Endothelial cell of umbilical vein (primary cell): ENCODE results near the gene MAN1A2. TPM values are rescaled to one million over a fixed set of nuclear protein-coding genes. Genes with fewer than 3 reads are reported as not detected.

Experiments used
- BruUV-seq: library from RNA; stranded (reverse); fragments of 400-500 nt; replicated peaks from 2 replicates; lab custom pipeline; 2021; lab: Mats Ljungman, UMichigan
- CTCF ChIA-PET: fragments of 300-600, 350-600 bp; sonication (Branson Sonifier 250); formaldehyde crosslinking; loops from one replicate; lab custom pipeline; 2021; ENCODE audit warnings: antibody characterized with exemption, inconsistent platforms; lab: Charles Lee
- POLR2A ChIA-PET: fragments of 300-600, 350-600 bp; sonication (Branson Sonifier 250); formaldehyde crosslinking; loops from one replicate; lab custom pipeline; 2021; ENCODE audit warnings: antibody characterized with exemption, inconsistent platforms; lab: Charles Lee
- DNase-seq: peaks from one replicate; pipeline ENCODE4 v3.0.0-alpha.2; 2011; ENCODE audit warnings: low read depth, low spot score
- FAIRE-seq: peaks from 2 replicates; lab custom pipeline; 2011; peaks lifted over from hg19 to GRCh38; lab: Jason Lieb, UNC
- H2AFZ ChIP-seq: 2 replicates; pipeline ENCODE4 v1.6.0; 2012; ENCODE audit warnings: low read depth, low read length, control low read depth, inconsistent platforms
- H3K27ac ChIP-seq: 2 replicates; pipeline ENCODE4 v1.5.1; 2011; ENCODE audit warnings: low read depth, mild to moderate bottlenecking, control low read depth, low read length, moderate library complexity; ENCODE audit not compliant: insufficient read depth
- H3K27me3 ChIP-seq, 2 experiments: 2 replicates each; pipeline versions ENCODE4 v1.6.0 to v1.6.1; 2011; ENCODE audit warnings: low read length in 2 of 2, mixed read lengths in 1 of 2; ENCODE audit not compliant: control insufficient read depth in 2 of 2, insufficient read depth in 2 of 2
- H3K36me3 ChIP-seq, 2 experiments: 2 replicates in 1 of 2; 3 replicates in 1 of 2; pipeline ENCODE4 v1.5.1; 2011; ENCODE audit warnings: low read length in 2 of 2, mild to moderate bottlenecking in 1 of 2, moderate library complexity in 1 of 2; ENCODE audit not compliant: control insufficient read depth in 2 of 2, insufficient read depth in 2 of 2; ENCODE audit errors: extremely low read depth in 1 of 2
- H3K4me1 ChIP-seq: 3 replicates; pipeline ENCODE4 v1.5.1; 2011; ENCODE audit warnings: mild to moderate bottlenecking, low read length; ENCODE audit not compliant: control insufficient read depth, insufficient read depth; ENCODE audit errors: extremely low read depth
- H3K4me2 ChIP-seq: 2 replicates; pipeline ENCODE4 v1.6.1; 2011; ENCODE audit warnings: low read length, control low read depth, mixed read lengths; ENCODE audit not compliant: insufficient read depth
- H3K4me3 ChIP-seq, 3 experiments: fragments of 200-600 bp in 1 of 3; sonication (generic), shearing (Covaris generic) in 1 of 3; replicated peaks in 1 of 3; 2 replicates each; pipeline ENCODE4 v1.5.1; 2011 to 2016; ENCODE audit warnings: control low read depth in 3 of 3, low read length in 3 of 3, mild to moderate bottlenecking in 2 of 3, inconsistent platforms in 1 of 3, low read depth in 1 of 3, moderate library complexity in 1 of 3; ENCODE audit not compliant: insufficient read depth in 1 of 3
- H3K79me2 ChIP-seq: 2 replicates; pipeline ENCODE4 v1.6.0; 2012; ENCODE audit warnings: low read length, inconsistent platforms; ENCODE audit not compliant: control insufficient read depth, insufficient read depth
- H3K9ac ChIP-seq: replicated peaks from 2 replicates; pipeline ENCODE3; 2011; ENCODE audit warnings: low read length, control low read depth; ENCODE audit not compliant: insufficient read depth; ENCODE audit errors: extremely low read depth
- H3K9me1 ChIP-seq: replicated peaks from 3 replicates; pipeline ENCODE4 v1.6.0; 2011; ENCODE audit warnings: mild to moderate bottlenecking, low read length; ENCODE audit not compliant: control insufficient read depth, insufficient read depth; ENCODE audit errors: extremely low read depth
- H3K9me3 ChIP-seq: replicated peaks from 2 replicates; pipeline ENCODE4 v1.5.1; 2012; ENCODE audit warnings: low read length, inconsistent platforms; ENCODE audit not compliant: control insufficient read depth, insufficient read depth
- H4K20me1 ChIP-seq: replicated peaks from 2 replicates; pipeline ENCODE3; 2011; ENCODE audit warnings: mild to moderate bottlenecking, low read length; ENCODE audit not compliant: control insufficient read depth, insufficient read depth; ENCODE audit errors: extremely low read depth
- CTCF ChIP-seq, 2 donors: IDR thresholded peaks; 1 replicate in 1 of 2; 2 replicates in 1 of 2; pipeline ENCODE4 v1.5.1; 2011; ENCODE audit warnings: low read length in 2 of 2, mild to moderate bottlenecking in 2 of 2, moderate library complexity in 2 of 2, control low read depth in 1 of 2, inconsistent platforms in 1 of 2, low read depth in 1 of 2; ENCODE audit not compliant: insufficient read depth in 1 of 2; ENCODE audit errors: extremely low read depth in 1 of 2
- EZH2 ChIP-seq: IDR thresholded peaks from 2 replicates; pipeline ENCODE4 v1.6.1; 2012; ENCODE audit warnings: borderline replicate concordance, low read depth, mild to moderate bottlenecking, moderate library complexity, low read length, inconsistent platforms; ENCODE audit not compliant: severe bottlenecking
- FOS ChIP-seq: IDR thresholded peaks from 2 replicates; pipeline ENCODE4 v1.6.1; 2011; ENCODE audit warnings: mild to moderate bottlenecking, low read length, moderate library complexity, borderline replicate concordance; ENCODE audit not compliant: insufficient read depth
- GATA2 ChIP-seq: IDR thresholded peaks from 2 replicates; pipeline ENCODE4 v1.7.0; 2011; ENCODE audit warnings: low read depth, mild to moderate bottlenecking, moderate library complexity, mixed read lengths, low read length; ENCODE audit not compliant: insufficient read length, insufficient read depth
- JUN ChIP-seq: IDR thresholded peaks from 2 replicates; pipeline ENCODE4 v1.6.1; 2011; ENCODE audit warnings: borderline replicate concordance, low read depth; ENCODE audit not compliant: insufficient read length, insufficient read depth
- MAX ChIP-seq: IDR thresholded peaks from 2 replicates; pipeline ENCODE4 v1.6.1; 2011; ENCODE audit not compliant: insufficient read depth, insufficient read length
- MYC ChIP-seq: IDR thresholded peaks from one replicate; pipeline ENCODE4 v1.6.1; 2011; ENCODE audit warnings: mild to moderate bottlenecking, low read depth, low read length
- POLR2A ChIP-seq: IDR thresholded peaks from 2 replicates; pipeline ENCODE4 v1.6.1; 2012; ENCODE audit warnings: low read depth, mild to moderate bottlenecking, control low read depth, low read length
- POLR2AphosphoS5 ChIP-seq: IDR thresholded peaks from 2 replicates; pipeline ENCODE4 v1.6.1; 2012; ENCODE audit warnings: low read depth, mild to moderate bottlenecking, control low read depth, low read length, moderate library complexity; ENCODE audit not compliant: insufficient read depth
- dilution Hi-C: fragments of 300-500 bp; cut with MboI; formaldehyde crosslinking; loops from one replicate; pipeline ENCODE4 v1.15.0; 2019; ENCODE audit warnings: low sequenced_read_pairs; ENCODE audit not compliant: extremely low pct_ligation_motif_present
- intact Hi-C: fragments of 100-400 bp; cut with micrococcal nuclease; formaldehyde crosslinking; loops from one replicate; pipeline ENCODE4 v1.10.0; 2022
- polyA plus RNA-seq, 4 experiments: library from polyadenylated mRNA; depleted of rRNA in 3 of 4; stranded (reverse) in 3 of 4; unstranded in 1 of 4; fragments of >200 nt; gene quantifications; 2 replicates each; pipeline versions ENCODE4 v1.2.1 to v1.2.3, GENCODE V29; 2011 to 2012; ENCODE audit warnings: missing spikeins in 1 of 4
- total RNA-seq: library from RNA; stranded (reverse); gene quantifications from 2 replicates; pipeline ENCODE4 v1.2.3, GENCODE V29; 2021

MAN1A2 gene
- total and polyA plus RNA-seq, 2 donors (not counting 3 experiments of a cell fraction or from before 2014, with no cell fraction given): 13.5 to 36.2 TPM

GRCh38 chr1:117370509-117370908 is 3.3 kb downstream of the MAN1A2 start:
- TF ChIP-seq MAX (no peak), EZH2 (no peak), JUN (no peak), CTCF (IDR thresholded peaks at IDR 0.05; ENCODE audit: extremely low read depth in 1 of 2, insufficient read depth in 1 of 2, low read depth in 1 of 2, low read length in 2 of 2) (no peak), POLR2A (no peak), MYC (no peak), POLR2AphosphoS5 (no peak), FOS (no peak), GATA2 (no peak)
- Histone ChIP-seq H3K9me1 (no peaks in the 10 kb centered on the region), H3K4me3 (peak overlapping the region in 1 of 3 experiments; percentile 96), H3K79me2 (peaks cover 62% of the 10 kb centered on the region), H3K27me3 (no peaks in the 10 kb centered on the region), H3K4me1 (peaks cover 31% of the 10 kb centered on the region), H4K20me1 (peaks cover 10% of the 10 kb centered on the region), H3K36me3 (no peaks in the 10 kb centered on the region), H3K27ac (no peak overlapping the region), H3K9me3 (no peaks in the 10 kb centered on the region), H3K4me2 (peak overlapping the region; percentile 100), H3K9ac (no peak overlapping the region), H2AFZ (no peak overlapping the region)
- dilution Hi-C loops: no loop called here
- DNase-seq: no peak
- intact Hi-C loops: loop anchor here (5.0 kb wide), 1 partner anchor 62 kb away; no protein-coding TSS in a partner anchor
- no TSS peak for BruUV-seq
- CTCF ChIA-PET: interaction anchor here (1.3 kb wide), 1 partner anchor 383 kb away, joined by 4 read pairs; no protein-coding TSS in a partner anchor
- no peak for FAIRE-seq
- POLR2A ChIA-PET: no interaction called here
